GM18511 (cell line): ENCODE results near the gene MYOF.
"Not testable (repeated sequence)": the region's sequence is repeated elsewhere in the genome, so short reads cannot be mapped to it uniquely, and the experiment has no call there.

Experiments used
- ATAC-seq: cut with Tn5 transposase; IDR thresholded peaks from one replicate; pipeline ENCODE4 v1.9.1; 2021; ENCODE audit warnings: mild to moderate bottlenecking, moderate library complexity; ENCODE audit not compliant: unreplicated experiment

Gene MYOF

GRCh38 chr10:93478873-93479272, 3.3 kb downstream of the MYOF start:
- ATAC-seq, result no peak

- no peak for ATAC-seq
Observed at GRCh38 chr10:93476756-93477155, 5.4 kb downstream of the MYOF start.

GRCh38 chr10:93475871-93476270, 6.3 kb downstream of the MYOF start:
- no peak for ATAC-seq

GRCh38 chr10:93475227-93475626, 6.9 kb downstream of the MYOF start:
- no peak for ATAC-seq

- no peak for ATAC-seq
Observed at GRCh38 chr10:93473804-93474472, 8.2 kb downstream of the MYOF start.

- no peak for ATAC-seq
Observed at GRCh38 chr10:93473161-93473560, 9.0 kb downstream of the MYOF start.

- ATAC-seq, result no peak
Observed at GRCh38 chr10:93471110-93471651, 11.0 kb downstream of the MYOF start.

- ATAC-seq, result no peak
Observed at GRCh38 chr10:93469454-93469853, 12.7 kb downstream of the MYOF start.

GRCh38 chr10:93468461-93469213, 13.5 kb downstream of the MYOF start:
- no peak for ATAC-seq

GRCh38 chr10:93467635-93468034, 14.5 kb downstream of the MYOF start:
- not testable (repeated sequence) for ATAC-seq

- ATAC-seq, result no peak
Observed at GRCh38 chr10:93465806-93466675, 16.1 kb downstream of the MYOF start.

GRCh38 chr10:93464776-93465388, 17.3 kb downstream of the MYOF start:
- no peak for ATAC-seq

- no peak for ATAC-seq
Observed at GRCh38 chr10:93463723-93464476, 18.2 kb downstream of the MYOF start.

GRCh38 chr10:93462881-93463280, 19.3 kb downstream of the MYOF start:
- no peak for ATAC-seq

- no peak for ATAC-seq
Observed at GRCh38 chr10:93462371-93462770, 19.8 kb downstream of the MYOF start.

- ATAC-seq, result no peak
Observed at GRCh38 chr10:93461807-93462178, 20.3 kb downstream of the MYOF start.

- no peak for ATAC-seq
Observed at GRCh38 chr10:93461109-93461806, 20.9 kb downstream of the MYOF start.

- no peak for ATAC-seq
Observed at GRCh38 chr10:93459466-93459865, 22.7 kb downstream of the MYOF start.

- ATAC-seq, result no peak
Observed at GRCh38 chr10:93458821-93459257, 23.3 kb downstream of the MYOF start.
